GM12891 (cell line): ENCODE results near the gene JKAMP.

ENCODE experiments used
- DNase-seq: peaks from one replicate; pipeline ENCODE4 v3.0.0; 2011; ENCODE audit warnings: low spot score; ENCODE audit not compliant: insufficient read length
- FAIRE-seq: peaks from 2 replicates; lab custom pipeline; 2011; peaks lifted over from hg19 to GRCh38; lab: Jason Lieb, UNC
- PAX5 ChIP-seq: IDR thresholded peaks from 2 replicates; pipeline ENCODE4 v1.6.1; 2011; ENCODE audit warnings: low read length, moderate library complexity, mild to moderate bottlenecking; ENCODE audit not compliant: insufficient read depth, severe bottlenecking
- POLR2A ChIP-seq: IDR thresholded peaks from 2 replicates; pipeline ENCODE4 v1.6.1; 2011; ENCODE audit warnings: low read depth, low read length, control low read depth
- POLR2AphosphoS5 ChIP-seq: IDR thresholded peaks from 2 replicates; pipeline ENCODE4 v1.6.1; 2011; ENCODE audit warnings: low read depth, low read length, control low read depth
- POU2F2 ChIP-seq: IDR thresholded peaks from 2 replicates; pipeline ENCODE4 v1.6.1; 2011; ENCODE audit warnings: low read depth, mild to moderate bottlenecking, control low read depth, low read length, moderate library complexity
- SPI1 ChIP-seq: IDR thresholded peaks from 2 replicates; pipeline ENCODE4 v1.6.1; 2011; ENCODE audit warnings: low read depth, low read length, control low read depth
- TAF1 ChIP-seq: IDR thresholded peaks from 2 replicates; pipeline ENCODE4 v1.6.1; 2011; ENCODE audit warnings: low read depth, low read length, control low read depth

Gene JKAMP

DNA sequence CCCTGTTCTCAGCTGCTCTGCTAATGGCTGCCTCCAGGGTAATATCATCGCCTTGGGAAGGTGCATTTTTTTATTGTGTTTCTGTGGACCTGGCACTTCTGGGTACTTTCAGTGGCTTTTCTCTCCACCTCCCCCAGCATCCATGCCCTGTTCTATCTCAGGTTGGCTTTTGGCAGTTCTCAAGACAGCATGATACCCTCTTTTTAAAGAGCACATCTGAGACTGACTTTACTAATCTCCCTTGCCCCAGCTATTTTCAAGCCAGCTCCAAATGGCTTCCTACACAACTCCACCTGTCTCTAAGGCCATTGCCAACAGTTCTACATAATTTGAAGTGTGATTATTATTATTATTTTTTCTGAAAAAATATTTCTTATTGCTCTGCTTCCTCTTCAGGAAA is 53.2 kb downstream of the JKAMP start:
- FAIRE-seq = no peak
- no peak for TF ChIP-seq POU2F2
- no peak for TF ChIP-seq POLR2AphosphoS5
- no peak for DNase-seq

DNA sequence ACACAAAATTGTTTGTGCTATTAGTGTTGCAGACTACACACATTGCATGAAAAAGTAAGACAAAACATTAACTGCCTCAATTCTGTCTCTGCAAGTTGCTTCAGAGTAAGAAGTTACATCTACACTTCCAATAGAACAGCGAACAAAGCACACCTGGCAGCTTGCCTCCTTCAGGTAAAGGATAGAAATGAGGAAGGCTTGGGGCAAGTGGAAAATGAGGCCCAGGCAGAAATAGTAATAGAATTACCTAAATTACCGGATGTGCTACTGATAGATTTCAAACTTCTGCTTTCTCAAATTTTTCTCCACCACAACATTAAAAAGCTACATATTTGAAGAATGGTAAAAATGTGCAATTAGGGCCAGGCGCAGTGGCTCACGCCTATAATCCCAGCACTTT is 54.6 kb downstream of the JKAMP start:
- no peak for FAIRE-seq

GRCh38 chr14:59540852-59541251 is 56.5 kb downstream of the JKAMP start:
- DNase-seq = no peak
- TF ChIP-seq POLR2AphosphoS5 (no peak), SPI1 (no peak), POLR2A (no peak), POU2F2 (no peak), PAX5 (no peak), TAF1 (no peak)
- FAIRE-seq = no peak

More for the DNA sequence above, 54.6 kb downstream of the JKAMP start:
- TF ChIP-seq SPI1 (peak; percentile 32; the same call in 1 of the 2 replicates), POLR2A (no peak), TAF1 (no peak), POLR2AphosphoS5 (no peak), POU2F2 (no peak)
- DNase-seq = no peak

DNA sequence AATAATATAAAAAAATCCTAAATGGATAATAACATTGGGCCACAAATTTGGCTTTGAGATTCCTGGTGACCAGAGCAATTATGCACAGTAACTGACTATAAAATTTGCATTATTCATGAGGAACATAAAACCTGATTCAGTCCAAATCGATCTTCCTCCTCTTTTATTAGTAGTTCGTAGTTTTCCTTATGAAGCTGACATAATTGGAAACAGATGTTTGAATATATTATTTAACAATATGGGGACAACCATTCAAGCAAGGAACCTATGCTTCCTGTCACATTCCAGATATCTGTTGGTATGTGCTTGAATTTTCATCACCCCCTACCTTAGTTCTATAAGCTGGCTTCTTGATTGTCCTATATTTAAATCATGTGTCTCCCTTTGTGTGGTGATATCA is 57.4 kb downstream of the JKAMP start:
- no peak for FAIRE-seq
- TF ChIP-seq POLR2A = no peak
- DNase-seq = no peak

DNA sequence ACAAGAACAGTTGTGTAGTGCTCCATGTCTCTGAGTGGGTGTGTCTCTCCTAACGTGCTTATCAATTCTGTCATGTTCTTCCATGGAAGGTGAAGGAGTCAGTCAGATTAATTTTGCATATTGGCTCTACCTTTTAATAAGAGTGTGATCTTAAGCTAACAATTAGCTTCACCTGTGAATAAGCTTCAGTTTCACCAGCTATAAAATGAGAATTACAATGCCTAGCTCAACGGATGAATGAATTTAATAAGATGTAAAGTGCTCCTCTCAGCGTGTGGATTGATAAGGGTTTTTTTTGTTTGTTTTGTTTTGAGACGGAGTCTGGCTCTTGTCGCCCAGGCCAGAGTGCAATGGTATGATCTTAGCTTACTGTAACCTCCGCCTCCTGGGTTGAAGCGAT is 59.6 kb downstream of the JKAMP start:
- DNase-seq (no peak), FAIRE-seq (no peak)
- TF ChIP-seq SPI1 = no peak
- TF ChIP-seq TAF1 = no peak
- no peak for TF ChIP-seq PAX5
- TF ChIP-seq POLR2A = no peak
- TF ChIP-seq POU2F2 = no peak
- no peak for TF ChIP-seq POLR2AphosphoS5

DNA sequence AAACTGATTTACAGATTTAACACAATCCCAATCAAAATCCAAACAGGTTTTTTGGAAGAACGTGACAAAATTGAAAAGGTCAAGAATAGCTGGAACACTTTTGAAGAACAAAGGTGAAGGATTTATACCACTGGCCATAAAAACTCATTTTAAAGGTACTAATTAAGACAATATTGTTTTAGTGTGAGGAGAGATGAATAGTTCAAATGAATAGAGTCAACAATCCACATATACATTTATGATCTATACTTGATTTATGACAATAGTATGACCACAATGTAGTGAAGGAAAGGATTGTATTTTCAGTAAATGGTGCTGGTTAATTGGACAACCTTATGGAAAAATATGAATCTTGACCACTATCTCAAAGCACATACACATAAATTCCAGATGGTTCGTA is 63.0 kb downstream of the JKAMP start:
- no peak for DNase-seq
- no peak for TF ChIP-seq SPI1
- TF ChIP-seq POLR2A = no peak
- no peak for TF ChIP-seq PAX5
- TF ChIP-seq POLR2AphosphoS5 = no peak
- TF ChIP-seq TAF1 = no peak
- TF ChIP-seq POU2F2 = no peak
- FAIRE-seq = no peak
